Measurements from ENCODE around the gene ABRAXAS1. TPM values are rescaled to one million over a fixed set of nuclear protein-coding genes. Genes with fewer than 3 reads are reported as not detected.

Gene ABRAXAS1
- total and polyA plus RNA-seq, 2 of the 8 experiments (the other 6 are each of a cell fraction or from before 2014, with no cell fraction given) = 11.4 to 32.1 TPM

GRCh38 chr4:83455281-83456183 is 29.4 kb downstream of the ABRAXAS1 start, which contains the start of the genes HELQ and MRPS18C (continued):
- TF ChIP-seq CHD7 (IDR thresholded peaks at IDR 0.05; ENCODE audit: insufficient replicate concordance, low read length) (no peak), YY1 (IDR thresholded peaks at IDR 0.05; ENCODE audit: low read depth, low read length) (peak; percentile 94), CBX8 (IDR thresholded peaks at IDR 0.05; ENCODE audit: borderline replicate concordance, low read depth, low read length) (no peak), KDM1A (IDR thresholded peaks at IDR 0.05; ENCODE audit: borderline replicate concordance, low read length) (no peak), SP1 (IDR thresholded peaks at IDR 0.05; ENCODE audit: low read depth, low read length) (peak; percentile 72), HDAC6 (IDR thresholded peaks at IDR 0.05; ENCODE audit: low read depth, low read length) (no peak), POLR2AphosphoS5 (IDR thresholded peaks at IDR 0.05; ENCODE audit: low read depth, low read length) (peak; percentile 96)

Data from H1 (cell line).